OCI-LY7 (cell line): ENCODE data around the gene MYO1B. TPM values are rescaled to one million over a fixed set of nuclear protein-coding genes. Genes with fewer than 3 reads are reported as not detected.

ENCODE experiments used
- BruUV-seq: library from RNA; stranded (reverse); fragments of 400-500 nt; replicated peaks from 2 replicates; lab custom pipeline; 2021; lab: Mats Ljungman, UMichigan
- CTCF ChIA-PET: fragments of 300-600 bp; sonication (Branson Sonifier 250); formaldehyde crosslinking; loops from one replicate; lab custom pipeline; 2022; ENCODE audit warnings: antibody characterized with exemption; ENCODE audit not compliant: unreplicated experiment; lab: Charles Lee
- POLR2A ChIA-PET: fragments of 300-600 bp; sonication (Branson Sonifier 250); formaldehyde crosslinking; loops from one replicate; lab custom pipeline; 2022; ENCODE audit warnings: antibody characterized with exemption; lab: Charles Lee
- DNase-seq: peaks from one replicate; pipeline ENCODE4 v3.0.0-alpha.2; 2015; ENCODE audit warnings: low spot score
- H2AFZ ChIP-seq: fragments of 200-600 bp; sonication (generic), shearing (Covaris generic); 2 replicates; pipeline ENCODE4 v1.6.1; 2014; ENCODE audit warnings: mild to moderate bottlenecking, antibody characterized with exemption, low read length, moderate library complexity
- H3K27ac ChIP-seq: fragments of 200-600 bp; sonication (generic); 2 replicates; pipeline ENCODE4 v1.5.1; 2014; ENCODE audit warnings: mixed run types, low read depth, mild to moderate bottlenecking, moderate library complexity, low read length, inconsistent platforms; ENCODE audit not compliant: poor library complexity, severe bottlenecking
- H3K36me3 ChIP-seq: fragments of 200-600 bp; sonication (generic); 2 replicates; pipeline ENCODE4 v1.6.1; 2014; ENCODE audit warnings: mild to moderate bottlenecking, antibody characterized with exemption, low read length, moderate library complexity, mixed read lengths; ENCODE audit not compliant: insufficient read depth
- H3K4me1 ChIP-seq: fragments of 200-600 bp; sonication (generic); 2 replicates; pipeline ENCODE4 v1.5.1; 2014; ENCODE audit warnings: mild to moderate bottlenecking, low read length; ENCODE audit not compliant: insufficient read depth, poor library complexity, severe bottlenecking
- H3K4me2 ChIP-seq: fragments of 200-600 bp; sonication (generic); 2 replicates; pipeline ENCODE4 v1.6.1; 2014; ENCODE audit warnings: mild to moderate bottlenecking, low read length
- H3K4me3 ChIP-seq: fragments of 200-600 bp; sonication (generic); 2 replicates; pipeline ENCODE4 v1.5.1; 2014; ENCODE audit warnings: mild to moderate bottlenecking, low read depth, low read length; ENCODE audit not compliant: poor library complexity, severe bottlenecking
- H3K79me2 ChIP-seq: fragments of 200-600 bp; sonication (generic); 2 replicates; pipeline ENCODE4 v1.6.1; 2016; ENCODE audit warnings: low read depth, mild to moderate bottlenecking, low read length, moderate library complexity, mixed read lengths; ENCODE audit not compliant: insufficient read depth
- H3K9me2 ChIP-seq: fragments of 200-600 bp; sonication (generic); 2 replicates; pipeline ENCODE4 v1.6.1; 2016; ENCODE audit warnings: mild to moderate bottlenecking, low read length, mixed read lengths; ENCODE audit not compliant: insufficient read depth
- H3K9me3 ChIP-seq: fragments of 200-600 bp; sonication (generic); 2 replicates; pipeline ENCODE4 v1.6.1; 2014; ENCODE audit warnings: mild to moderate bottlenecking, mixed run types, low read length, mixed read lengths
- H4K20me1 ChIP-seq: fragments of 200-600 bp; sonication (generic); 2 replicates; pipeline ENCODE4 v1.6.1; 2014; ENCODE audit warnings: mild to moderate bottlenecking, antibody characterized with exemption, low read length, moderate library complexity, mixed read lengths; ENCODE audit not compliant: insufficient read depth
- EZH2phosphoT487 ChIP-seq: fragments of 200-600 bp; sonication (generic); IDR thresholded peaks from 2 replicates; pipeline ENCODE4 v1.6.1; 2018; ENCODE audit warnings: low read depth, borderline replicate concordance, mild to moderate bottlenecking, mixed run types, antibody characterized with exemption, low read length, moderate library complexity, mixed read lengths
- intact Hi-C: fragments of 100-400 bp; cut with micrococcal nuclease; formaldehyde crosslinking; loops from one replicate; pipeline ENCODE4 v1.10.0; 2022; ENCODE audit not compliant: unreplicated experiment
- total RNA-seq, 2 experiments: library from RNA; depleted of rRNA in 1 of 2; stranded (reverse); fragments of >200 nt in 1 of 2; shearing (Covaris generic) in 1 of 2; gene quantifications; 2 replicates each; pipeline ENCODE4 v1.2.3, GENCODE V29; 2014 to 2022
- TF ChIP-seq, protein P1 (sequence below): fragments of 200-600 bp; sonication (generic); conservative IDR thresholded peaks from 2 replicates; pipeline ENCODE4 v1.5.1; 2014; ENCODE audit warnings: mild to moderate bottlenecking, antibody characterized with exemption, low read length, moderate library complexity, mixed read lengths

The MYO1B gene
- total RNA-seq, 2 experiments from 2014 or later, result not detected

DNA sequence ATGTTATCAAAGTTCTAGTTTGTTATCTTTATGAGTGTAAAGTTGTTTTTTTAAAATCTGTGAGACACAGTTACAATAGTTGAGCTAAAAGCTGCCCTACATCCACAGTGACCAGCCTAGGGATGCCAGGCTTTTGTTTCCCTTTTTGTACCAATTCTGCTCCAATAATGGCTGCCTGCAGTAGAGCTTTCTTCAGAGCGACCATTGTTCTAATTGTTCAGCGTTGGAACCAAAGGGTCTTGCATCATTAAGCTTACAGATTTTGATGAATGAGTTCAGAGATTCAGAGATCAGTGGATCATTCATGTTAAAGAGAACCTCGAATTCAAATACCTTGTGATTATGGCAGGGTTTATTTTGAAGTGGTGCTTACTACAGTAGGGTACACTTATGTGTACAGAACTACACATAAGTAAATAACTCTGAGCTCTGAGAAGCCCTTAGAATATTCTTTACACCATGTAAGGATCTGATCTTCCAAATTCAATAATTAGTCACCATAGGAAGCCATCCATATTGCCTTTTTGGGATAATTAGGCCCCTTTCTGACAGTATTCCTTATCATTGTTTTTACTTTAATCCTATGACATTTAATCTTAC lies 157.9 kb downstream of the MYO1B start:
- Histone ChIP-seq H3K4me1 (no peaks in the 10 kb centered on the region), H3K36me3 (no peaks in the 10 kb centered on the region), H3K79me2 (no peaks in the 10 kb centered on the region), H3K9me2 (no peaks in the 10 kb centered on the region), H4K20me1 (no peaks in the 10 kb centered on the region), H3K4me3 (no peak overlapping the region), H3K9me3 (no peaks in the 10 kb centered on the region), H2AFZ (no peak overlapping the region), H3K4me2 (no peak overlapping the region), H3K27ac (no peak overlapping the region)
- ChIA-PET POLR2A (interaction anchor here (0.5 kb wide), 1 partner anchor 703 kb away, joined by 3 read pairs; no protein-coding TSS in a partner anchor), CTCF (no interaction called here)
- DNase-seq, result no peak
- TF ChIP-seq EZH2phosphoT487, result no peak
- TF ChIP-seq, protein P1, sequence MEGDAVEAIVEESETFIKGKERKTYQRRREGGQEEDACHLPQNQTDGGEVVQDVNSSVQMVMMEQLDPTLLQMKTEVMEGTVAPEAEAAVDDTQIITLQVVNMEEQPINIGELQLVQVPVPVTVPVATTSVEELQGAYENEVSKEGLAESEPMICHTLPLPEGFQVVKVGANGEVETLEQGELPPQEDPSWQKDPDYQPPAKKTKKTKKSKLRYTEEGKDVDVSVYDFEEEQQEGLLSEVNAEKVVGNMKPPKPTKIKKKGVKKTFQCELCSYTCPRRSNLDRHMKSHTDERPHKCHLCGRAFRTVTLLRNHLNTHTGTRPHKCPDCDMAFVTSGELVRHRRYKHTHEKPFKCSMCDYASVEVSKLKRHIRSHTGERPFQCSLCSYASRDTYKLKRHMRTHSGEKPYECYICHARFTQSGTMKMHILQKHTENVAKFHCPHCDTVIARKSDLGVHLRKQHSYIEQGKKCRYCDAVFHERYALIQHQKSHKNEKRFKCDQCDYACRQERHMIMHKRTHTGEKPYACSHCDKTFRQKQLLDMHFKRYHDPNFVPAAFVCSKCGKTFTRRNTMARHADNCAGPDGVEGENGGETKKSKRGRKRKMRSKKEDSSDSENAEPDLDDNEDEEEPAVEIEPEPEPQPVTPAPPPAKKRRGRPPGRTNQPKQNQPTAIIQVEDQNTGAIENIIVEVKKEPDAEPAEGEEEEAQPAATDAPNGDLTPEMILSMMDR, result no peak
- no TSS peak for BruUV-seq
- intact Hi-C loops, result no loop called here

DNA sequence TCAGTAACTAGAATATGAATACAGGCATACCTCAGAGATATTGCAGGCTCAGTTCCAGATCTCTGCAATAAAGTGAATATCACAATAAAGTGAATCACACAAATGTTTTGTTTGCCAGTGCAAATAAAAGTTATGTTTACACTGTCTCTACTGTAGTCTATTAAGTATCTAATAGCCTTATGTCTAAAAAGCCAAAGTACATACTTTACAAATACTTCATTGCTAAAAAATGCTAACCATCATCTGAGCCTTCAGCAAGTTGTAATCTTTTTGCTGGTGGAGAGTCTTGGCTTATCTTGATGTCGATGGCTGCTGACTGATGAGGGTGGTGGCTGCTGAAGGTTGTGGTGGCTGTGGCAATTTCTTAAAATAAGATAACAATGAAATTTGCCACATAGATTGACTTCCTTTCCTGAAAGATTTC lies 159.4 kb downstream of the MYO1B start:
- no peaks in the 10 kb centered on the region for H3K9me3 ChIP-seq
- no peaks in the 10 kb centered on the region for H3K9me2 ChIP-seq
- H3K27ac ChIP-seq, result no peak overlapping the region
- H4K20me1 ChIP-seq, result no peaks in the 10 kb centered on the region
- no peak overlapping the region for H3K4me2 ChIP-seq
- no peak for DNase-seq
- ChIA-PET CTCF (no interaction called here), POLR2A (no interaction called here)
- intact Hi-C loops, result no loop called here
- H3K79me2 ChIP-seq, result no peaks in the 10 kb centered on the region
- TF ChIP-seq EZH2phosphoT487, result no peak
- TF ChIP-seq, protein P1, result no peak
- no peaks in the 10 kb centered on the region for H3K4me1 ChIP-seq
- H3K4me3 ChIP-seq, result no peak overlapping the region
- BruUV-seq, result no TSS peak
- H3K36me3 ChIP-seq, result no peaks in the 10 kb centered on the region
- H2AFZ ChIP-seq, result no peak overlapping the region

DNA sequence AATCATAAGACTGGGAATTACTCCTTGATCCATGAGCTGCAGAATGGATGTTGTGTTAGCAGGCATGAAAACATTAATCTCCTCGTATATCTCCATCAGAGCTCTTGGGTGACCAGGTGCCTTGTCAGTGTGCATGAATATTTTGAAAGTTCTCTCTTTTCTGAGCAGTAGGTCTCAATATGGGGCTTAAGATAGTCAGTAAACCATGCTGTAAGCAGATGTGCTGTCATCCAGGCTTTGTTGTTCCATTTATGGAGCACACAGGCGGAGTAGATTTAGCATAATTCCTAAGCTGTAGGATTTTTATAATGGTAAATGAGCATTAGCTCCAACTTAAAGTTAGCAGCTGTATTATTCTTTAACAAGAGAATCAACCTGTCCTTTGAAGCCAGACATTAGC lies 160.3 kb downstream of the MYO1B start:
- TF ChIP-seq, protein P1, result no peak
- no peak for TF ChIP-seq EZH2phosphoT487
- Histone ChIP-seq H3K79me2 (no peaks in the 10 kb centered on the region), H4K20me1 (no peaks in the 10 kb centered on the region), H3K9me2 (no peaks in the 10 kb centered on the region), H3K4me3 (no peak overlapping the region), H3K4me2 (no peak overlapping the region), H3K36me3 (no peaks in the 10 kb centered on the region), H3K4me1 (no peaks in the 10 kb centered on the region), H3K9me3 (no peaks in the 10 kb centered on the region), H2AFZ (no peak overlapping the region), H3K27ac (no peak overlapping the region)
- POLR2A ChIA-PET, result no interaction called here
- no peak for DNase-seq
- BruUV-seq, result no TSS peak
- intact Hi-C loops, result no loop called here
- CTCF ChIA-PET, result no interaction called here
